SK-N-SH (cell line): ENCODE measurements around the gene MEIS1. TPM values are rescaled to one million over a fixed set of nuclear protein-coding genes. Genes with fewer than 3 reads are reported as not detected.
A peak's percentile ranks its signal among the peaks of the same experiment; 100 is the strongest.

Source experiments
- CTCF ChIA-PET: fragments of 300-600, 350-600 bp; formaldehyde crosslinking; extraction: SDS; loops from one replicate; lab custom pipeline; 2021; lab: Yijun Ruan, JAX
- POLR2A ChIA-PET: fragments of 350-600 bp; sonication (Branson Sonifier 250); formaldehyde crosslinking; extraction: SDS; loops from one replicate; lab custom pipeline; 2020; ENCODE audit warnings: antibody characterized with exemption, inconsistent platforms; lab: Yijun Ruan, JAX
- DNase-seq: peaks from one replicate; pipeline ENCODE4 v3.0.0; 2012
- H2AFZ ChIP-seq: fragments of 200-600 bp; sonication (generic); 2 replicates; pipeline ENCODE4 v1.8.1; 2016; ENCODE audit warnings: antibody characterized with exemption, mild to moderate bottlenecking, low read depth
- H3F3A ChIP-seq: fragments of 200-600 bp; sonication (generic); replicated peaks from 2 replicates; pipeline ENCODE3; 2016; ENCODE audit warnings: antibody characterized with exemption, mild to moderate bottlenecking; ENCODE audit not compliant: insufficient read depth
- H3K27ac ChIP-seq, 2 experiments: fragments of 200-500 bp in 1 of 2; fragments of 200-600 bp in 1 of 2; sonication (Bioruptor generic) in 1 of 2; sonication (generic), shearing (Covaris generic) in 1 of 2; 2 replicates each; pipeline versions ENCODE4 v1.5.1 to v1.6.1; 2014 to 2016; ENCODE audit warnings: low read depth in 2 of 2, inconsistent platforms in 1 of 2, low read length in 1 of 2, mild to moderate bottlenecking in 1 of 2, mixed read lengths in 1 of 2
- H3K27me3 ChIP-seq: fragments of 200-600 bp; sonication (generic), shearing (Covaris generic); 2 replicates; pipeline ENCODE4 v1.6.1; 2016; ENCODE audit warnings: mixed run types; ENCODE audit not compliant: insufficient read depth
- H3K36me3 ChIP-seq, 2 experiments: fragments of 200-500 bp in 1 of 2; fragments of 200-600 bp in 1 of 2; sonication (Bioruptor generic) in 1 of 2; sonication (generic) in 1 of 2; replicated peaks in 1 of 2; 2 replicates each; pipeline versions ENCODE3 to v1.5.1; 2014 to 2016; ENCODE audit warnings: low read length in 1 of 2, mild to moderate bottlenecking in 1 of 2; ENCODE audit not compliant: insufficient read depth in 2 of 2, control insufficient read depth in 1 of 2
- H3K4me1 ChIP-seq, 2 experiments: fragments of 200-500 bp in 1 of 2; fragments of 200-600 bp in 1 of 2; sonication (Bioruptor generic) in 1 of 2; sonication (generic), shearing (Covaris generic) in 1 of 2; 2 replicates each; pipeline versions ENCODE4 v1.5.1 to v1.6.1; 2014 to 2016; ENCODE audit warnings: low read depth in 1 of 2, low read length in 1 of 2, mixed run types in 1 of 2; ENCODE audit not compliant: insufficient read depth in 2 of 2, control insufficient read depth in 1 of 2
- H3K4me2 ChIP-seq: fragments of 200-600 bp; sonication (generic), shearing (Covaris generic); 2 replicates; pipeline ENCODE4 v1.6.1; 2017; ENCODE audit warnings: mixed run types
- H3K4me3 ChIP-seq, 2 experiments: fragments of 200-500 bp in 1 of 2; fragments of 200-600 bp in 1 of 2; sonication (Bioruptor generic) in 1 of 2; sonication (generic), shearing (Covaris generic) in 1 of 2; 2 replicates each; pipeline versions ENCODE4 v1.5.1 to v1.8.1; 2014 to 2016; ENCODE audit warnings: low read depth in 2 of 2, inconsistent platforms in 1 of 2, low read length in 1 of 2, mild to moderate bottlenecking in 1 of 2, mixed read lengths in 1 of 2, moderate library complexity in 1 of 2
- H3K79me2 ChIP-seq: fragments of 200-600 bp; sonication (generic); 2 replicates; pipeline ENCODE4 v1.8.1; 2017; ENCODE audit warnings: mild to moderate bottlenecking; ENCODE audit not compliant: insufficient read depth
- H3K9ac ChIP-seq: fragments of 200-600 bp; sonication (generic); 2 replicates; pipeline ENCODE4 v1.6.1; 2017; ENCODE audit warnings: mixed run types
- H3K9me2 ChIP-seq: fragments of 200-600 bp; sonication (generic); 2 replicates; pipeline ENCODE4 v1.6.1; 2017; ENCODE audit warnings: mixed run types
- H3K9me3 ChIP-seq: fragments of 200-600 bp; sonication (generic); 2 replicates; pipeline ENCODE4 v1.6.1; 2017; ENCODE audit warnings: mixed run types, mild to moderate bottlenecking, moderate library complexity
- H4K20me1 ChIP-seq: fragments of 200-600 bp; sonication (generic); 2 replicates; pipeline ENCODE4 v1.6.1; 2017; ENCODE audit warnings: mild to moderate bottlenecking, mixed run types; ENCODE audit not compliant: insufficient read depth
- CTCF ChIP-seq: fragments of 200-600 bp; sonication (generic); IDR thresholded peaks from 2 replicates; pipeline ENCODE4 v1.6.1; 2017; ENCODE audit warnings: antibody characterized with exemption, mild to moderate bottlenecking, moderate library complexity
- ELF1 ChIP-seq: IDR thresholded peaks from 2 replicates; pipeline ENCODE4 v1.4.0; 2012
- EZH2phosphoT487 ChIP-seq: fragments of 200-600 bp; sonication (generic); IDR thresholded peaks from 2 replicates; pipeline ENCODE4 v1.6.1; 2017; ENCODE audit warnings: low read depth, mixed run types, mild to moderate bottlenecking, antibody characterized with exemption, moderate library complexity, borderline replicate concordance
- FOXJ3 ChIP-seq: sonication (generic); formaldehyde crosslinking; IDR thresholded peaks from 2 replicates; pipeline ENCODE4 v1.5.1; 2020; ENCODE audit warnings: mild to moderate bottlenecking, missing genetic modification reagents
- GABPA ChIP-seq: IDR thresholded peaks from 2 replicates; pipeline ENCODE4 v1.4.0; 2012; ENCODE audit warnings: low read depth, mild to moderate bottlenecking
- GATA2 ChIP-seq: sonication (generic); formaldehyde crosslinking; IDR thresholded peaks from 2 replicates; pipeline ENCODE4 v1.5.0; 2020; ENCODE audit warnings: mild to moderate bottlenecking, missing genetic modification reagents
- IRF3 ChIP-seq: fragments of 150-350 bp; IDR thresholded peaks from 2 replicates; pipeline ENCODE4 v1.6.1; 2016; ENCODE audit warnings: mild to moderate bottlenecking, low read depth, low read length
- JUND ChIP-seq: IDR thresholded peaks from 2 replicates; pipeline ENCODE4 v1.4.0; 2012
- MAX ChIP-seq: IDR thresholded peaks from 2 replicates; pipeline ENCODE4 v1.4.0; 2012; ENCODE audit warnings: low read depth
- MXI1 ChIP-seq: IDR thresholded peaks from 2 replicates; pipeline ENCODE4 v1.6.1; 2012; ENCODE audit warnings: mild to moderate bottlenecking, low read depth, low read length, improper control_type of control experiment
- NFIC ChIP-seq: IDR thresholded peaks from 2 replicates; pipeline ENCODE4 v1.4.0; 2012; ENCODE audit warnings: borderline replicate concordance
- POLR2AphosphoS5 ChIP-seq: IDR thresholded peaks from 2 replicates; pipeline ENCODE4 v1.6.1; 2012; ENCODE audit warnings: low read depth, low read length
- REST ChIP-seq: IDR thresholded peaks from 2 replicates; pipeline ENCODE4 v1.6.1; 2012; ENCODE audit warnings: mild to moderate bottlenecking, low read depth, low read length, moderate library complexity
- RXRA ChIP-seq: IDR thresholded peaks from 2 replicates; pipeline ENCODE4 v1.4.0; 2012; ENCODE audit warnings: low read depth, mild to moderate bottlenecking, borderline replicate concordance
- TAF1 ChIP-seq: IDR thresholded peaks from 2 replicates; pipeline ENCODE4 v1.6.1; 2012; ENCODE audit warnings: low read depth, mild to moderate bottlenecking, low read length, moderate library complexity, borderline replicate concordance
- USF1 ChIP-seq: IDR thresholded peaks from 2 replicates; pipeline ENCODE4 v1.4.0; 2012; ENCODE audit warnings: low read depth, borderline replicate concordance
- YY1 ChIP-seq: IDR thresholded peaks from 2 replicates; pipeline ENCODE4 v1.4.0; 2012; ENCODE audit warnings: low read depth, mild to moderate bottlenecking
- WGBS: methylation state at CpG from one replicate; pipeline ENCODE4 v1.1.6; 2017; ENCODE audit warnings: low lambda C conversion rate; 5-methylcytosine and 5-hydroxymethylcytosine counted together
- polyA plus RNA-seq, 3 experiments: library from polyadenylated mRNA; depleted of rRNA; stranded (reverse); fragments of >200 nt; gene quantifications; 2 replicates each; pipeline ENCODE4 v1.2.3, GENCODE V29; 2012

Gene MEIS1
- polyA plus RNA-seq, 1 of the 3 experiments (the other 2 are of a cell fraction), result 16.9 TPM

- H3K9me2 ChIP-seq, result no peaks in the 10 kb centered on the region
- H3K9ac ChIP-seq, result no peak overlapping the region
- no peaks in the 10 kb centered on the region for H3K27me3 ChIP-seq
- H3K36me3 ChIP-seq, result peaks cover 36 to 60% of the 10 kb centered on the region in 2 experiments
- CTCF ChIA-PET, result interaction anchor here (0.7 kb wide), 1 partner anchor 1480 kb away, joined by 3 read pairs; no protein-coding TSS in a partner anchor
- DNase-seq, result no peak
- H3K79me2 ChIP-seq, result no peaks in the 10 kb centered on the region
- H3K4me2 ChIP-seq, result no peak overlapping the region
- H3K27ac ChIP-seq, result no peak overlapping the region
- peaks cover 22 to 23% of the 10 kb centered on the region in 2 experiments; a peak in 3 of 4 replicates for H3K4me1 ChIP-seq
- no peak for TF ChIP-seq ELF1
- TF ChIP-seq FOXJ3 (CRISPR knock-in tag), result no peak
- no peak for TF ChIP-seq RXRA
- TF ChIP-seq TAF1, result no peak
- no peak for TF ChIP-seq GABPA
- TF ChIP-seq MXI1, result no peak
- no peak for TF ChIP-seq USF1
- no peak for TF ChIP-seq JUND
- no peak for TF ChIP-seq MAX
- TF ChIP-seq EZH2phosphoT487, result no peak
- TF ChIP-seq POLR2AphosphoS5, result no peak
- no peak for TF ChIP-seq IRF3
- no peak for TF ChIP-seq YY1
- TF ChIP-seq NFIC, result no peak
- TF ChIP-seq, all 33 proteins: peak for 0
- WGBS, result 81% methylated on average over 2 of the region's 2 CpGs
- no peaks in the 10 kb centered on the region for H3K9me3 ChIP-seq
- no peak overlapping the region for H2AFZ ChIP-seq
- POLR2A ChIA-PET, result no interaction called here
- no peaks in the 10 kb centered on the region for H4K20me1 ChIP-seq
- no peak overlapping the region for H3K4me3 ChIP-seq
- peaks cover 7% of the 10 kb centered on the region for H3F3A ChIP-seq
Measured at GRCh38 chr2:66567729-66568128, 132.8 kb downstream of the MEIS1 start.

GRCh38 chr2:66568650-66569300 is 133.8 kb downstream of the MEIS1 start:
- Histone ChIP-seq H3K4me3 (no peak overlapping the region), H4K20me1 (no peaks in the 10 kb centered on the region), H3K4me1 (peaks cover 25% of the 10 kb centered on the region in 2 experiments; a peak in 3 of 4 replicates), H3K9me2 (no peaks in the 10 kb centered on the region), H3K4me2 (no peak overlapping the region), H2AFZ (no peak overlapping the region), H3K9ac (no peak overlapping the region), H3K36me3 (peaks cover 31 to 58% of the 10 kb centered on the region in 2 experiments), H3K27ac (peak overlapping the region in 1 of 2 experiments; percentile 30; a peak in 1 of 4 replicates), H3K79me2 (no peaks in the 10 kb centered on the region), H3F3A (peaks cover 7% of the 10 kb centered on the region), H3K27me3 (no peaks in the 10 kb centered on the region), H3K9me3 (no peaks in the 10 kb centered on the region)
- ChIA-PET CTCF (interaction anchor here (1.0 to 2.1 kb wide), 2 partner anchors 21 to 140 kb away, joined by 3 to 5 read pairs; no protein-coding TSS in a partner anchor), POLR2A (no interaction called here)
- WGBS, result 95% methylated on average over 4 of the region's 4 CpGs
- no peak for DNase-seq
- no peak for TF ChIP-seq YY1
- TF ChIP-seq GATA2 (CRISPR knock-in tag), result no peak
- TF ChIP-seq EZH2phosphoT487, result no peak
- no peak for TF ChIP-seq CTCF
- no peak for TF ChIP-seq GABPA
- no peak for TF ChIP-seq TAF1
- TF ChIP-seq IRF3, result no peak
- no peak for TF ChIP-seq REST
